Prostate gland (tissue), 2 donors: ENCODE results near the gene PRICKLE2.

ENCODE experiments used
- CTCF ChIP-seq, 4 experiments: fragments of 200-600 bp in 2 of 4; fragments of 450-650 bp in 2 of 4; sonication (generic) in 2 of 4; IDR thresholded peaks; 1 replicate in 3 of 4; 2 replicates in 1 of 4; pipeline ENCODE4 v1.5.1; 2016 to 2019; ENCODE audit warnings: antibody characterized with exemption in 4 of 4, mild to moderate bottlenecking in 2 of 4, moderate library complexity in 2 of 4
- POLR2A ChIP-seq: fragments of 450-650 bp; IDR thresholded peaks from one replicate; pipeline ENCODE4 v1.6.1; 2016; ENCODE audit warnings: antibody characterized with exemption, mild to moderate bottlenecking

GRCh38 chr3:64084640-64085039, 140.6 kb downstream of the PRICKLE2 start:
- TF ChIP-seq CTCF (IDR thresholded peaks at IDR 0.05) (no peak), POLR2A (no peak)
